HG03575 (cell line): Measurements from ENCODE around the gene SYDE1.

Source experiments
- ATAC-seq: cut with Tn5 transposase; IDR thresholded peaks from one replicate; pipeline ENCODE4 v1.9.1; 2021; ENCODE audit not compliant: unreplicated experiment, insufficient number of reproducible peaks, low FRiP score; ENCODE audit errors: extremely low read depth

SYDE1 gene

GRCh38 chr19:15105044-15105443, 2.2 kb upstream of the SYDE1 start:
- ATAC-seq = no peak

GRCh38 chr19:15108145-15108844, 1.1 kb downstream of the SYDE1 start:
- no peak for ATAC-seq

GRCh38 chr19:15108845-15109767, 1.9 kb downstream of the SYDE1 start:
- ATAC-seq = no peak

GRCh38 chr19:15109768-15110417, 2.7 kb downstream of the SYDE1 start:
- ATAC-seq = no peak

GRCh38 chr19:15110418-15110815, 3.2 kb downstream of the SYDE1 start:
- no peak for ATAC-seq

GRCh38 chr19:15111758-15112157, 4.6 kb downstream of the SYDE1 start:
- no peak for ATAC-seq

- no peak for ATAC-seq
These were observed 5.2 kb downstream of the SYDE1 start for GRCh38 chr19:15112385-15112784.

GRCh38 chr19:15113245-15114152, 6.3 kb downstream of the SYDE1 start:
- ATAC-seq = no peak

GRCh38 chr19:15114153-15114540, 6.9 kb downstream of the SYDE1 start:
- no peak for ATAC-seq

GRCh38 chr19:15115080-15115479, 7.9 kb downstream of the SYDE1 start:
- no peak for ATAC-seq

GRCh38 chr19:15115762-15116615, 8.8 kb downstream of the SYDE1 start:
- no peak for ATAC-seq

GRCh38 chr19:15116856-15117255, 9.7 kb downstream of the SYDE1 start:
- no peak for ATAC-seq

- ATAC-seq = no peak
These were observed 11.0 kb downstream of the SYDE1 start for GRCh38 chr19:15118248-15118647.

- no peak for ATAC-seq
These were observed 11.7 kb downstream of the SYDE1 start for GRCh38 chr19:15118789-15119494.

GRCh38 chr19:15120135-15121026, 13.2 kb downstream of the SYDE1 start:
- no peak for ATAC-seq

GRCh38 chr19:15122331-15123030, 15.3 kb downstream of the SYDE1 start:
- ATAC-seq = no peak
